T-helper 17 cell (primary cell): ENCODE measurements around the gene LRIG1. TPM values are rescaled to one million over a fixed set of nuclear protein-coding genes. Genes with fewer than 3 reads are reported as not detected.
A peak's percentile ranks its signal among the peaks of the same experiment; 100 is the strongest.

Source experiments
- ATAC-seq: fragments of 150-1000 bp; cut with Tn5 transposase; 2 replicates; pipeline ENCODE4 v1.10.0; 2021; ENCODE audit warnings: mild to moderate bottlenecking, moderate library complexity
- DNase-seq, 3 donors: peaks; one replicate each; pipeline versions ENCODE4 v3.0.0 to v3.0.0-alpha.2; 2020 to 2021
- H3K9me3 ChIP-seq: one replicate; pipeline ENCODE4 v1.7.0; 2013; ENCODE audit warnings: low read length, mild to moderate bottlenecking; ENCODE audit not compliant: control insufficient read depth, poor library complexity, severe bottlenecking
- H3K27ac Mint-ChIP-seq: one replicate; pipeline ENCODE4 v1.8.0; 2022; ENCODE audit warnings: mild to moderate bottlenecking, moderate library complexity, mixed read lengths
- H3K27me3 Mint-ChIP-seq: one replicate; pipeline ENCODE4 v1.8.0; 2022; ENCODE audit warnings: mixed read lengths
- H3K36me3 Mint-ChIP-seq: one replicate; pipeline ENCODE4 v1.8.0; 2022; ENCODE audit warnings: low read depth, mixed read lengths
- H3K4me1 Mint-ChIP-seq: one replicate; pipeline ENCODE4 v1.8.0; 2022; ENCODE audit warnings: mild to moderate bottlenecking, mixed read lengths
- H3K4me3 Mint-ChIP-seq: one replicate; pipeline ENCODE4 v1.8.0; 2022; ENCODE audit warnings: mild to moderate bottlenecking, moderate library complexity, mixed read lengths
- total RNA-seq, 4 donors: library from RNA in 2 of 4; stranded (reverse) in 2 of 4; gene quantifications; one replicate each; pipeline ENCODE4 v1.2.3 and lab custom pipeline; 2022 to 2026

LRIG1 gene
- total RNA-seq, 2 donors from 2014 or later: 57.8 to 63.4 TPM

- H3K4me1 Mint-ChIP-seq: peaks cover 68% of the 10 kb centered on the region
- no peak for ATAC-seq
- H3K27ac Mint-ChIP-seq: peak overlapping the region; percentile 87
- DNase-seq: peak; percentile 14 to 26 (median 22)
- peak overlapping the region; percentile 99 for H3K4me3 Mint-ChIP-seq
- H3K36me3 Mint-ChIP-seq: peaks cover 3% of the 10 kb centered on the region
- H3K9me3 ChIP-seq: no peaks in the 10 kb centered on the region
- no peaks in the 10 kb centered on the region for H3K27me3 Mint-ChIP-seq
Measured at GRCh38 chr3:66499881-66500575, 794 bp downstream of the LRIG1 start.

GRCh38 chr3:66498687-66499621, 1.9 kb downstream of the LRIG1 start:
- Mint-ChIP-seq H3K27ac (peak overlapping the region; percentile 87), H3K4me1 (peaks cover 78% of the 10 kb centered on the region), H3K27me3 (no peaks in the 10 kb centered on the region), H3K36me3 (peaks cover 3% of the 10 kb centered on the region), H3K4me3 (peak overlapping the region; percentile 99)
- DNase-seq (no peak), ATAC-seq (no peak)
- H3K9me3 ChIP-seq: no peaks in the 10 kb centered on the region

- peaks cover 3% of the 10 kb centered on the region for H3K36me3 Mint-ChIP-seq
- peaks cover 77% of the 10 kb centered on the region for H3K4me1 Mint-ChIP-seq
- H3K27ac Mint-ChIP-seq: peak overlapping the region; percentile 87
- no peaks in the 10 kb centered on the region for H3K9me3 ChIP-seq
- ATAC-seq: no peak
- no peak for DNase-seq
- no peaks in the 10 kb centered on the region for H3K27me3 Mint-ChIP-seq
- peak overlapping the region; percentile 99 for H3K4me3 Mint-ChIP-seq
Measured at GRCh38 chr3:66497985-66498671, 2.7 kb downstream of the LRIG1 start.

- Mint-ChIP-seq H3K27me3 (no peaks in the 10 kb centered on the region), H3K36me3 (peaks cover 3% of the 10 kb centered on the region)
Measured at GRCh38 chr3:66497288-66497984, 3.4 kb downstream of the LRIG1 start.

GRCh38 chr3:66496746-66497145, 4.1 kb downstream of the LRIG1 start:
- peaks cover 79% of the 10 kb centered on the region for H3K4me1 Mint-ChIP-seq
- H3K27me3 Mint-ChIP-seq: no peaks in the 10 kb centered on the region
- DNase-seq (no peak), ATAC-seq (peak; percentile 15)
- peak overlapping the region; percentile 87 for H3K27ac Mint-ChIP-seq
- peaks cover 3% of the 10 kb centered on the region for H3K36me3 Mint-ChIP-seq
- H3K4me3 Mint-ChIP-seq: peak overlapping the region; percentile 77
- H3K9me3 ChIP-seq: no peaks in the 10 kb centered on the region

More at GRCh38 chr3:66497288-66497984, 3.4 kb downstream of the LRIG1 start:
- H3K4me3 Mint-ChIP-seq: peak overlapping the region; percentile 99
- no peaks in the 10 kb centered on the region for H3K9me3 ChIP-seq
- H3K4me1 Mint-ChIP-seq: peaks cover 76% of the 10 kb centered on the region
- peak overlapping the region; percentile 87 for H3K27ac Mint-ChIP-seq
- no peak for DNase-seq
- peak; percentile 19 for ATAC-seq

- no peaks in the 10 kb centered on the region for H3K27me3 Mint-ChIP-seq
- H3K4me1 Mint-ChIP-seq: peaks cover 77% of the 10 kb centered on the region
- peak overlapping the region; percentile 77 for H3K4me3 Mint-ChIP-seq
- no peaks in the 10 kb centered on the region for H3K9me3 ChIP-seq
- peaks cover 3% of the 10 kb centered on the region for H3K36me3 Mint-ChIP-seq
- ATAC-seq (no peak), DNase-seq (no peak)
- peak overlapping the region; percentile 87 for H3K27ac Mint-ChIP-seq
Measured at GRCh38 chr3:66496301-66496700, 4.5 kb downstream of the LRIG1 start.

- no peaks in the 10 kb centered on the region for H3K27me3 Mint-ChIP-seq
- DNase-seq (no peak), ATAC-seq (no peak)
- peak overlapping the region; percentile 73 for H3K4me3 Mint-ChIP-seq
- peak overlapping the region; percentile 87 for H3K27ac Mint-ChIP-seq
- peaks cover 75% of the 10 kb centered on the region for H3K4me1 Mint-ChIP-seq
- H3K36me3 Mint-ChIP-seq: peaks cover 3% of the 10 kb centered on the region
- no peaks in the 10 kb centered on the region for H3K9me3 ChIP-seq
Measured at GRCh38 chr3:66495668-66496045, 5.2 kb downstream of the LRIG1 start.

- Mint-ChIP-seq H3K27ac (peak overlapping the region; percentile 87), H3K27me3 (no peaks in the 10 kb centered on the region), H3K4me1 (peaks cover 75% of the 10 kb centered on the region), H3K36me3 (peaks cover 3% of the 10 kb centered on the region), H3K4me3 (peak overlapping the region; percentile 73)
- peak; percentile 27 for ATAC-seq
- no peaks in the 10 kb centered on the region for H3K9me3 ChIP-seq
- no peak for DNase-seq
Measured at GRCh38 chr3:66494959-66495667, 5.7 kb downstream of the LRIG1 start.

GRCh38 chr3:66493458-66494099, 7.2 kb downstream of the LRIG1 start:
- Mint-ChIP-seq H3K27ac (peak overlapping the region; percentile 72), H3K27me3 (no peaks in the 10 kb centered on the region), H3K4me1 (peaks cover 69% of the 10 kb centered on the region), H3K36me3 (no peaks in the 10 kb centered on the region), H3K4me3 (peak overlapping the region; percentile 81)
- ATAC-seq (no peak), DNase-seq (no peak)
- no peaks in the 10 kb centered on the region for H3K9me3 ChIP-seq

GRCh38 chr3:66492672-66493071, 8.2 kb downstream of the LRIG1 start:
- H3K9me3 ChIP-seq: no peaks in the 10 kb centered on the region
- Mint-ChIP-seq H3K27me3 (no peaks in the 10 kb centered on the region), H3K36me3 (no peaks in the 10 kb centered on the region), H3K4me3 (peak overlapping the region; percentile 78), H3K4me1 (peaks cover 64% of the 10 kb centered on the region), H3K27ac (peak overlapping the region; percentile 72)
- DNase-seq (no peak), ATAC-seq (no peak)

- Mint-ChIP-seq H3K27ac (peak overlapping the region; percentile 72), H3K4me1 (peaks cover 68% of the 10 kb centered on the region), H3K36me3 (no peaks in the 10 kb centered on the region), H3K27me3 (no peaks in the 10 kb centered on the region), H3K4me3 (peak overlapping the region; percentile 78)
- no peak for DNase-seq
- no peaks in the 10 kb centered on the region for H3K9me3 ChIP-seq
- ATAC-seq: no peak
Measured at GRCh38 chr3:66492071-66492470, 8.8 kb downstream of the LRIG1 start.

- Mint-ChIP-seq H3K36me3 (no peaks in the 10 kb centered on the region), H3K4me3 (no peak overlapping the region), H3K27ac (peak overlapping the region; percentile 86), H3K27me3 (no peaks in the 10 kb centered on the region), H3K4me1 (peaks cover 64% of the 10 kb centered on the region)
- ATAC-seq (no peak), DNase-seq (no peak)
- no peaks in the 10 kb centered on the region for H3K9me3 ChIP-seq
Measured at GRCh38 chr3:66490984-66491383, 9.8 kb downstream of the LRIG1 start.
